Endothelial cell of umbilical vein (primary cell): ENCODE results near the gene CTIF. TPM values are rescaled to one million over a fixed set of nuclear protein-coding genes. Genes with fewer than 3 reads are reported as not detected.

Source experiments
- BruUV-seq: library from RNA; stranded (reverse); fragments of 400-500 nt; replicated peaks from 2 replicates; lab custom pipeline; 2021; lab: Mats Ljungman, UMichigan
- CTCF ChIA-PET: fragments of 300-600, 350-600 bp; sonication (Branson Sonifier 250); formaldehyde crosslinking; loops from one replicate; lab custom pipeline; 2021; ENCODE audit warnings: antibody characterized with exemption, inconsistent platforms; lab: Charles Lee
- POLR2A ChIA-PET: fragments of 300-600, 350-600 bp; sonication (Branson Sonifier 250); formaldehyde crosslinking; loops from one replicate; lab custom pipeline; 2021; ENCODE audit warnings: antibody characterized with exemption, inconsistent platforms; lab: Charles Lee
- DNase-seq: peaks from one replicate; pipeline ENCODE4 v3.0.0-alpha.2; 2011; ENCODE audit warnings: low read depth, low spot score
- FAIRE-seq: peaks from 2 replicates; lab custom pipeline; 2011; peaks lifted over from hg19 to GRCh38; lab: Jason Lieb, UNC
- H2AFZ ChIP-seq: 2 replicates; pipeline ENCODE4 v1.6.0; 2012; ENCODE audit warnings: low read depth, low read length, control low read depth, inconsistent platforms
- H3K27ac ChIP-seq: 2 replicates; pipeline ENCODE4 v1.5.1; 2011; ENCODE audit warnings: low read depth, mild to moderate bottlenecking, control low read depth, low read length, moderate library complexity; ENCODE audit not compliant: insufficient read depth
- H3K27me3 ChIP-seq, 2 experiments: 2 replicates each; pipeline versions ENCODE4 v1.6.0 to v1.6.1; 2011; ENCODE audit warnings: low read length in 2 of 2, mixed read lengths in 1 of 2; ENCODE audit not compliant: control insufficient read depth in 2 of 2, insufficient read depth in 2 of 2
- H3K36me3 ChIP-seq, 2 experiments: 2 replicates in 1 of 2; 3 replicates in 1 of 2; pipeline ENCODE4 v1.5.1; 2011; ENCODE audit warnings: low read length in 2 of 2, mild to moderate bottlenecking in 1 of 2, moderate library complexity in 1 of 2; ENCODE audit not compliant: control insufficient read depth in 2 of 2, insufficient read depth in 2 of 2; ENCODE audit errors: extremely low read depth in 1 of 2
- H3K4me1 ChIP-seq: 3 replicates; pipeline ENCODE4 v1.5.1; 2011; ENCODE audit warnings: mild to moderate bottlenecking, low read length; ENCODE audit not compliant: control insufficient read depth, insufficient read depth; ENCODE audit errors: extremely low read depth
- H3K4me2 ChIP-seq: 2 replicates; pipeline ENCODE4 v1.6.1; 2011; ENCODE audit warnings: low read length, control low read depth, mixed read lengths; ENCODE audit not compliant: insufficient read depth
- H3K4me3 ChIP-seq, 3 experiments: fragments of 200-600 bp in 1 of 3; sonication (generic), shearing (Covaris generic) in 1 of 3; replicated peaks in 1 of 3; 2 replicates each; pipeline ENCODE4 v1.5.1; 2011 to 2016; ENCODE audit warnings: control low read depth in 3 of 3, low read length in 3 of 3, mild to moderate bottlenecking in 2 of 3, inconsistent platforms in 1 of 3, low read depth in 1 of 3, moderate library complexity in 1 of 3; ENCODE audit not compliant: insufficient read depth in 1 of 3
- H3K79me2 ChIP-seq: 2 replicates; pipeline ENCODE4 v1.6.0; 2012; ENCODE audit warnings: low read length, inconsistent platforms; ENCODE audit not compliant: control insufficient read depth, insufficient read depth
- H3K9ac ChIP-seq: replicated peaks from 2 replicates; pipeline ENCODE3; 2011; ENCODE audit warnings: low read length, control low read depth; ENCODE audit not compliant: insufficient read depth; ENCODE audit errors: extremely low read depth
- H3K9me1 ChIP-seq: replicated peaks from 3 replicates; pipeline ENCODE4 v1.6.0; 2011; ENCODE audit warnings: mild to moderate bottlenecking, low read length; ENCODE audit not compliant: control insufficient read depth, insufficient read depth; ENCODE audit errors: extremely low read depth
- H3K9me3 ChIP-seq: replicated peaks from 2 replicates; pipeline ENCODE4 v1.5.1; 2012; ENCODE audit warnings: low read length, inconsistent platforms; ENCODE audit not compliant: control insufficient read depth, insufficient read depth
- H4K20me1 ChIP-seq: replicated peaks from 2 replicates; pipeline ENCODE3; 2011; ENCODE audit warnings: mild to moderate bottlenecking, low read length; ENCODE audit not compliant: control insufficient read depth, insufficient read depth; ENCODE audit errors: extremely low read depth
- CTCF ChIP-seq, 2 donors: IDR thresholded peaks; 1 replicate in 1 of 2; 2 replicates in 1 of 2; pipeline ENCODE4 v1.5.1; 2011; ENCODE audit warnings: low read length in 2 of 2, mild to moderate bottlenecking in 2 of 2, moderate library complexity in 2 of 2, control low read depth in 1 of 2, inconsistent platforms in 1 of 2, low read depth in 1 of 2; ENCODE audit not compliant: insufficient read depth in 1 of 2; ENCODE audit errors: extremely low read depth in 1 of 2
- EZH2 ChIP-seq: IDR thresholded peaks from 2 replicates; pipeline ENCODE4 v1.6.1; 2012; ENCODE audit warnings: borderline replicate concordance, low read depth, mild to moderate bottlenecking, moderate library complexity, low read length, inconsistent platforms; ENCODE audit not compliant: severe bottlenecking
- FOS ChIP-seq: IDR thresholded peaks from 2 replicates; pipeline ENCODE4 v1.6.1; 2011; ENCODE audit warnings: mild to moderate bottlenecking, low read length, moderate library complexity, borderline replicate concordance; ENCODE audit not compliant: insufficient read depth
- GATA2 ChIP-seq: IDR thresholded peaks from 2 replicates; pipeline ENCODE4 v1.7.0; 2011; ENCODE audit warnings: low read depth, mild to moderate bottlenecking, moderate library complexity, mixed read lengths, low read length; ENCODE audit not compliant: insufficient read length, insufficient read depth
- JUN ChIP-seq: IDR thresholded peaks from 2 replicates; pipeline ENCODE4 v1.6.1; 2011; ENCODE audit warnings: borderline replicate concordance, low read depth; ENCODE audit not compliant: insufficient read length, insufficient read depth
- MAX ChIP-seq: IDR thresholded peaks from 2 replicates; pipeline ENCODE4 v1.6.1; 2011; ENCODE audit not compliant: insufficient read depth, insufficient read length
- MYC ChIP-seq: IDR thresholded peaks from one replicate; pipeline ENCODE4 v1.6.1; 2011; ENCODE audit warnings: mild to moderate bottlenecking, low read depth, low read length
- POLR2A ChIP-seq: IDR thresholded peaks from 2 replicates; pipeline ENCODE4 v1.6.1; 2012; ENCODE audit warnings: low read depth, mild to moderate bottlenecking, control low read depth, low read length
- POLR2AphosphoS5 ChIP-seq: IDR thresholded peaks from 2 replicates; pipeline ENCODE4 v1.6.1; 2012; ENCODE audit warnings: low read depth, mild to moderate bottlenecking, control low read depth, low read length, moderate library complexity; ENCODE audit not compliant: insufficient read depth
- dilution Hi-C: fragments of 300-500 bp; cut with MboI; formaldehyde crosslinking; loops from one replicate; pipeline ENCODE4 v1.15.0; 2019; ENCODE audit warnings: low sequenced_read_pairs; ENCODE audit not compliant: extremely low pct_ligation_motif_present
- intact Hi-C: fragments of 100-400 bp; cut with micrococcal nuclease; formaldehyde crosslinking; loops from one replicate; pipeline ENCODE4 v1.10.0; 2022
- polyA plus RNA-seq, 4 experiments: library from polyadenylated mRNA; depleted of rRNA in 3 of 4; stranded (reverse) in 3 of 4; unstranded in 1 of 4; fragments of >200 nt; gene quantifications; 2 replicates each; pipeline versions ENCODE4 v1.2.1 to v1.2.3, GENCODE V29; 2011 to 2012; ENCODE audit warnings: missing spikeins in 1 of 4
- total RNA-seq: library from RNA; stranded (reverse); gene quantifications from 2 replicates; pipeline ENCODE4 v1.2.3, GENCODE V29; 2021

Gene CTIF
- total and polyA plus RNA-seq, 2 donors (not counting 3 experiments of a cell fraction or from before 2014, with no cell fraction given) = 20.9 to 57.7 TPM

GRCh38 chr18:48660346-48661228, 121.8 kb downstream of the CTIF start:
- H3K27ac ChIP-seq = no peak overlapping the region
- FAIRE-seq = no peak

More at GRCh38 chr18:48660346-48661228, 121.8 kb downstream of the CTIF start:
- Histone ChIP-seq H3K36me3 (no peaks in the 10 kb centered on the region), H3K9me1 (no peaks in the 10 kb centered on the region), H4K20me1 (no peaks in the 10 kb centered on the region), H3K9me3 (no peaks in the 10 kb centered on the region), H3K79me2 (no peaks in the 10 kb centered on the region), H3K4me3 (no peak overlapping the region), H2AFZ (no peak overlapping the region), H3K4me1 (peaks cover 5% of the 10 kb centered on the region), H3K27me3 (no peaks in the 10 kb centered on the region), H3K4me2 (no peak overlapping the region), H3K9ac (no peak overlapping the region)
- dilution Hi-C loops (no loop called here), intact Hi-C loops (loop anchor here (5.0 kb wide), 2 partner anchors 33 to 53 kb away; no protein-coding TSS in a partner anchor)
- no TSS peak for BruUV-seq
- POLR2A ChIA-PET = no interaction called here
- TF ChIP-seq POLR2A = no peak
- no peak for TF ChIP-seq CTCF (IDR thresholded peaks at IDR 0.05; ENCODE audit: extremely low read depth in 1 of 2, insufficient read depth in 1 of 2, low read depth in 1 of 2, low read length in 2 of 2)
- no peak for TF ChIP-seq JUN
- TF ChIP-seq FOS = no peak
- no peak for TF ChIP-seq EZH2
- no peak for TF ChIP-seq MAX
- TF ChIP-seq POLR2AphosphoS5 = no peak
- TF ChIP-seq GATA2 = no peak
- TF ChIP-seq MYC = no peak
- DNase-seq = no peak
- CTCF ChIA-PET = interaction anchor here (1.2 to 6.3 kb wide), 3 partner anchors 20 to 578 kb away, joined by 3 to 107 read pairs (median 4); no protein-coding TSS in a partner anchor
